RKO (cell line): ENCODE results near the gene POC1A.
"Not testable (repeated sequence)": the region's sequence is repeated elsewhere in the genome, so short reads cannot be mapped to it uniquely, and the experiment has no call there.

Experiments
- DNase-seq: peaks from one replicate; pipeline ENCODE4 v3.0.0-alpha.2; 2016; ENCODE audit warnings: low spot score

Gene POC1A

GRCh38 chr3:52183786-52184445, 29.7 kb upstream of the POC1A start:
- no peak for DNase-seq

- no peak for DNase-seq
Measured at GRCh38 chr3:52182691-52183090, 28.5 kb upstream of the POC1A start.

GRCh38 chr3:52182196-52182595, 28.0 kb upstream of the POC1A start:
- DNase-seq, result no peak

GRCh38 chr3:52181543-52181942, 27.3 kb upstream of the POC1A start:
- no peak for DNase-seq

GRCh38 chr3:52178537-52178936, 24.3 kb upstream of the POC1A start:
- no peak for DNase-seq

GRCh38 chr3:52178126-52178525, 23.9 kb upstream of the POC1A start:
- not testable (repeated sequence) for DNase-seq

- no peak for DNase-seq
Measured at GRCh38 chr3:52177701-52178042, 23.4 kb upstream of the POC1A start.

- DNase-seq, result no peak
Measured at GRCh38 chr3:52176951-52177700, 22.9 kb upstream of the POC1A start.

GRCh38 chr3:52176180-52176752, 22.0 kb upstream of the POC1A start:
- DNase-seq, result no peak

GRCh38 chr3:52175416-52176179, 21.4 kb upstream of the POC1A start:
- no peak for DNase-seq

- no peak for DNase-seq
Measured at GRCh38 chr3:52174896-52175295, 20.7 kb upstream of the POC1A start.

- no peak for DNase-seq
Measured at GRCh38 chr3:52173101-52173500, 18.9 kb upstream of the POC1A start.

- no peak for DNase-seq
Measured at GRCh38 chr3:52172262-52172757, 18.1 kb upstream of the POC1A start.

- peak; percentile 65 for DNase-seq
Measured at GRCh38 chr3:52171514-52172261, 17.5 kb upstream of the POC1A start.

- not testable (repeated sequence) for DNase-seq
Measured at GRCh38 chr3:52170217-52170616, 16.0 kb upstream of the POC1A start.

GRCh38 chr3:52167240-52167639, 13.0 kb upstream of the POC1A start:
- no peak for DNase-seq

GRCh38 chr3:52162250-52162872, 8.1 kb upstream of the POC1A start:
- no peak for DNase-seq

- DNase-seq, result no peak
Measured at GRCh38 chr3:52159503-52159902, 5.3 kb upstream of the POC1A start.

GRCh38 chr3:52155912-52156311, 1.7 kb upstream of the POC1A start:
- DNase-seq, result no peak

- DNase-seq, result peak; percentile 70
Measured at GRCh38 chr3:52153389-52154096, 680 bp downstream of the POC1A start.

GRCh38 chr3:52151991-52152390, 2.2 kb downstream of the POC1A start:
- not testable (repeated sequence) for DNase-seq
